Endometrial microvascular endothelial cells (primary cell): ENCODE measurements around the gene CAND1. TPM values are rescaled to one million over a fixed set of nuclear protein-coding genes. Genes with fewer than 3 reads are reported as not detected.
"Not testable (repeated sequence)": the region's sequence is repeated elsewhere in the genome, so short reads cannot be mapped to it uniquely, and the experiment has no call there.

Experiments
- in situ Hi-C: cut with HindIII; loops from 2 replicates; pipeline ENCODE4 v1.10.0; 2017; ENCODE audit warnings: low sequenced_read_pairs, low pct_unique_long_range_greater_than_20kb; ENCODE audit errors: inconsistent ontology term
- total RNA-seq: library from RNA; depleted of rRNA; stranded (reverse); fragments of >200 nt; gene quantifications from one replicate; pipeline ENCODE4 v1.2.3, GENCODE V29; 2015; ENCODE audit errors: inconsistent ontology term

The CAND1 gene
- total RNA-seq, 1 donor from 2014 or later: 51.0 TPM

DNA sequence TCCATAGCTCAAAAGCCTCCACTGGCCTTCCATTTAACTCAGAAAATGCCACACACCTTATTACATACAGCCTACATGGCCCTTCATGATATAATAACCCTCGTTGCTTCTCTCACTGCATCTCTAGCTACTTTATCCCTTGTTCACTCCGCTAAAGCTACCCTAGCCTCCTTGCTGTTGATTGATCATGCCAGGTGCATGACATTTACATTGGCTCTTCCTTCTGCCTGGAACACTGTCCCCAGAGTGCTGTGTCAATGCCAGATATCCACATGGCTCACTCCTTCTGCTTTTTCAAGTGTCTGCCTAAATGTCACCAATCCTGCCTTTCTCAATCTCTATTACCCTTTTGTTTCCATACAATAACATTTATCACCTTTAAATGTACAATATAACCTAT, 58.3 kb downstream of the CAND1 start:
- in situ Hi-C loops: no loop called here

DNA sequence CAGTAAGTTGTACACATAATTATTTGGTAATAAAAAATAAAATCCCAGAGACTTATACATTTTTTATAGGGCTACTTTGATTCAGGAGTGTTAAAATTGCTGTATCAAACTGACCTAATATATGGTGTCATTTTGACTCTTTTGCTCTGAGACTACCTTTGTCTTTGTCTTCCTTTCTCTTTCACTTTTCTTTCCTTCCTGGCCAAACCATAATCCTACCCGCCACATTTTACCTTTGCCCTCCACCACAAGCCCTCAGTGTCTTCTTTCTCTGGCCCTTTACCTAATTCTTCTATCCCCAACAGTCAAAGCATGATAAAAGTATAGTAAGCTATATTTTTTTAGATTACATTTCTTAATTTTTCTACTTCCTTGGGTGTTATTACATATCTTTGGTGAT, 62.0 kb downstream of the CAND1 start:
- in situ Hi-C loops: no loop called here

DNA sequence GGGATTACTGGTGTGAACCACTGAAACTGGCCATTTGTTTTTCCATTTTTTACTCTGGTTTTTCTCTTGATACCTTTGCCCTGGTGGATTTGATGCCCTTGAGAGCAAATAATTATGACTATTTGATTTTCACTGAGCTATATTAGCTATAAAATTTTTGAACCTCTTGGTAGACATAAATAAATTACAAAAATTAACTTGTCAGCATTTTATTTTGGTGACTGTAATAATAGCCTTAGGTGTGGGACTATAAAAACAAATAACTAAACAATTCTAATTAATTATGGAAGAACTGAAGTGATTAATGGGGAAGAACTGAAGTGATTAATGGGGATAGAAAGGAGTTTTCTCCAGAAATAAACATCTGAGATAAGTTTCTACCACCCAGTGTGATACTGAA, 62.7 kb downstream of the CAND1 start:
- in situ Hi-C loops: no loop called here

DNA sequence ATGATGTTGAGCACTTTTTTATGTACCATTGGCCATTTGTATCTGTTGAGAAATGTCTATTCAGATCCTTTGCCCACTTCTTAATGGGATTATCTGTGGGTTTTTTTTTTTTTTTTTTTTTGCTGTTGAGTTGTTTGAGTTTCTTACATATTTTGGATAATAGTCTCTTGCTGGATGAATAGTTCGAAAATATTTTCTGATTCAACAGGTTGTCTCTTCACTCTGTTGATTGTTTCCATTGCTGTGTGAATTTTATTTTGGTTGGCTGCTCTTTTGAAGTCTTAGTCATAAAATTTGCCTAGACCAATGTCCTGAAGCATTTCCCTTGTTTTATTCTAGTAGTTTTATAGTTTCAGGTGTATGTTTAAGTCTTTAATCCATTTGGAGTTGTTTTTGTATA, 64.5 kb downstream of the CAND1 start:
- in situ Hi-C loops: no loop called here

- in situ Hi-C loops: no loop called here
Observed at GRCh38 chr12:67338426-67338825, 69.3 kb downstream of the CAND1 start.

GRCh38 chr12:67339530-67339929, 70.4 kb downstream of the CAND1 start:
- in situ Hi-C loops: no loop called here

DNA sequence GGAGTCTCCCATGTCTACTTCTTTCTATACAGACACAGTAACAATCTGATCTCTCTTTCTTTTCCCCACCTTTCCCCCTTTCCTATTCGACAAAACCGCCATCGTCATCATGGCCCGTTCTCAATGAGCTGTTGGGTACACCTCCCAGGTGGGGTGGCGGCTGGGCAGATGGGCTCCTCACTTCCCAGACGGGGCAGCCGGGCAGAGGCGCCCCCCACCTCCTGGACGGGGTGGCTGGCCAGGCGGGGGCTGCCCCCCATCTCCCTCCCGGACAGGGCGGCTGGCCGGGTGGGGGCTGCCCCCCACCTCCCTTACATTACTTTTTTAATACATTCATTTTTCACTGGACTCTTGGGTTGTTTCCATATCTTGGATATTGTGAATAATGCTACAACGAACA, 71.9 kb downstream of the CAND1 start:
- in situ Hi-C loops: not testable (repeated sequence)

DNA sequence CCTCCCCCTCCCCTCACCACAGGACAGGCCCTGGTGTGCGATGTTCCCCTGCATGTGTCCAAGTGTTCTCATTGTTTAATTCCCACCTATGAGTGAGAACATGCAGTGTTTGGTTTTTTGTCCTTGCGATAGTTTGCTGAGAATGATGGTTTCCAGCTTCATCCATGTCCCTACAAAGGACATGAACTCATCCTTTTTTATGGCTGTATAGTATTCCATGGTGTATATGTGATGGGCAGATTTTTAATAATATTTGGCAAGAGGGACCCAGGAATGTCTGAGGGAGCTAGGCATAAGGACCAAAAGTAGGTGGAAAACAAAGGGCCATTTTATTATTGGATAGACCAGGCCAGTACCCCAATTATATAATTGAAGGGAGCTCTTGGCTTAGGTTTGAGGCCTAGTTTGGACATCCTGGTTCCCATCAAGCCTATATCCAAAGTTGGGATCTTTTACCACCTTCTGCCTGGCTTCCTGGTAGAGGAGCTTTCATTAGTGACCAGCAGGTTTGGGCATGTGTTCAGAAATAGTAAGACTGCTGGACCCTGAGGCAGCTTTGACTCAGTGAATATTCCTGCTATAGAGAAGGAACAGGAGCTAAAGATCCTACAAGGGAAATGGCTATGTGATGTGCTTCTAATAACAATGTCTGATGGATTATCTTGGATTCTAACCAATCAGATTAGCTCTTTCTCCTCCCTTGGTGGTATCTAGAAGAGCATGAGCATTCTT, 76.0 kb downstream of the CAND1 start:
- in situ Hi-C loops: no loop called here

- in situ Hi-C loops: no loop called here
Observed at GRCh38 chr12:67348683-67349082, 79.5 kb downstream of the CAND1 start.

- in situ Hi-C loops: no loop called here
Observed at GRCh38 chr12:67352682-67353081, 83.5 kb downstream of the CAND1 start.

DNA sequence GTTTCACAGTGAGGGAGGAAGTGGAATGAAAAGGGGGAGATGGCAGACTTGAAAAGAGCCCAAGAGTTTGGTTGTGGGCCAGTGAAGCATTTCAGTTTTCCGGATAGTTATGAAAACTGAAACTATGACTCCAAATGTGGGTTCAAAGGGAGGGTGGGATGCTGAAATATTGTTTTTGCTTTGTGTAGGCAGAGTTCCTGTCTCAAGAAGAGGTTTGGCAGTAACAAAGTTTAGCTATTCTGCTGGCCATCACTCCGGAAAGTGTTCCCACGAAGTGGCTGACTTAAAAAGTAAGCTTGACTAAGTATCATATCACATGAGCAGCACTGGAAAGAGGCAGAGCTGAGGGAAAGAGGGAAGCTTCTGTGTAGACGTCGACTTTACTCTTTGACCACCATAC, 85.2 kb downstream of the CAND1 start:
- in situ Hi-C loops: no loop called here

DNA sequence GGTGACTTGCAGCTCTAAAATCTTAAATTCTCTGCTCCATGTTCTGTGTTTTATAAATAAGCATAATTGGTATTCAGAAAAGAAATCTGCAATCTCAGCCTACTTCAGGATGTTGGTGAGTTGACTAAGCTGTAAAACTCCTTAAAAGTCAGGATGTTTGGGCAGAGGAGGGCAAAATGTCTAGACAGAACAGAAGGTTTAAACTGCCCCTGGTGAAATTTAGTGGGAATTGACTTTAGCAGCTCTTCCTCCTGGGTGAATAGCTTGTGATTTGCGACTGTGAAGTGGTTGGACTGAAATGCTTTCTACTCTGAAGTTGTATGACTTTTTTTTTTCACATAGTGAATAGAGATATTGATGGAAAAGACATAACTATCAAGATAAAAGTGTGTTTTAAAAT, 85.8 kb downstream of the CAND1 start:
- in situ Hi-C loops: no loop called here

- in situ Hi-C loops: no loop called here
Observed at GRCh38 chr12:67355428-67356379, 86.5 kb downstream of the CAND1 start.

GRCh38 chr12:67356380-67356774, 87.2 kb downstream of the CAND1 start:
- in situ Hi-C loops: no loop called here

GRCh38 chr12:67357376-67358125, 88.4 kb downstream of the CAND1 start:
- in situ Hi-C loops: no loop called here

- in situ Hi-C loops: no loop called here
Observed at GRCh38 chr12:67358781-67359338, 89.7 kb downstream of the CAND1 start.

GRCh38 chr12:67362526-67362925, 93.4 kb downstream of the CAND1 start:
- in situ Hi-C loops: no loop called here

DNA sequence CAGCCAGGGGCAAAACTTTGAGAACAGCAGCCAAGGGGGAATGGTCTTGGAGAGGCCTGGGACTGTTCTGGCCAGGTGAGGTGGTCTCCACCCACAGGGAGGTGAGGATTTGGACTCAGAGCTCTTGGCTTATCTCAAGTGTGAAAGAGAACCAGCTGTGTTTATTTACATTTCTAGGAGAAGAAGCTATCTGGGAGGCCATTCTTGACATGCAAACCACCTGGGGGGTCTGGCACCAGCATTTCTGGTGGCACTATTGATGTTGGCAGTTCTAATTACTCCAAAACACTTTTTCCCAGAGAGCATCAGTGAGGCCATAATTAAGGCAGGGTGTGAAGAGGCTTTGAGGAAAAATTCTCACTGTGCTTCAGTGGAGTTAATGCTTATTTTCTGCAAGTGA, 95.1 kb downstream of the CAND1 start:
- in situ Hi-C loops: no loop called here

DNA sequence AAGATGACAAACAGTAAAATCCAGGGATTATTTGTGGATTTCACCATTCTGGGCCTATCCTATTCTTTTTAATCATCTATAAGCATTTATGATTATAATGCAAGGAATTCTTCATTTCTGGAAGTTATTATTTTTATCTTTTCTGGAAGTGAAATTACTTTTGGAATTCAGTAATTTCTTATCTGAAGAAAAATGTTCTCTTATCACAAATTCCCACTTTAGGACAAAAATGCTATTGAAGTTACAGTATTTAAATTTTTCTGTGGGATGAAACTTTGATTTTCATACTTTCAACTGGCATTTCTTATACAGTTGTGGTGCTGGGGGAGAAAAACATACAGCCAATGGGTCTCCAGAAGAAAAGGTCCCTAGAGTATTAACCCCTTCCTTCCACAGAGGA, 96.0 kb downstream of the CAND1 start:
- in situ Hi-C loops: no loop called here
